ENCODE results near the gene SYT9. TPM values are rescaled to one million over a fixed set of nuclear protein-coding genes. Genes with fewer than 3 reads are reported as not detected.
"Not testable (repeated sequence)": the region's sequence is repeated elsewhere in the genome, so short reads cannot be mapped to it uniquely, and the experiment has no call there.

SYT9 gene
- total RNA-seq, 1 donor from 2014 or later = 0.07 TPM

DNA sequence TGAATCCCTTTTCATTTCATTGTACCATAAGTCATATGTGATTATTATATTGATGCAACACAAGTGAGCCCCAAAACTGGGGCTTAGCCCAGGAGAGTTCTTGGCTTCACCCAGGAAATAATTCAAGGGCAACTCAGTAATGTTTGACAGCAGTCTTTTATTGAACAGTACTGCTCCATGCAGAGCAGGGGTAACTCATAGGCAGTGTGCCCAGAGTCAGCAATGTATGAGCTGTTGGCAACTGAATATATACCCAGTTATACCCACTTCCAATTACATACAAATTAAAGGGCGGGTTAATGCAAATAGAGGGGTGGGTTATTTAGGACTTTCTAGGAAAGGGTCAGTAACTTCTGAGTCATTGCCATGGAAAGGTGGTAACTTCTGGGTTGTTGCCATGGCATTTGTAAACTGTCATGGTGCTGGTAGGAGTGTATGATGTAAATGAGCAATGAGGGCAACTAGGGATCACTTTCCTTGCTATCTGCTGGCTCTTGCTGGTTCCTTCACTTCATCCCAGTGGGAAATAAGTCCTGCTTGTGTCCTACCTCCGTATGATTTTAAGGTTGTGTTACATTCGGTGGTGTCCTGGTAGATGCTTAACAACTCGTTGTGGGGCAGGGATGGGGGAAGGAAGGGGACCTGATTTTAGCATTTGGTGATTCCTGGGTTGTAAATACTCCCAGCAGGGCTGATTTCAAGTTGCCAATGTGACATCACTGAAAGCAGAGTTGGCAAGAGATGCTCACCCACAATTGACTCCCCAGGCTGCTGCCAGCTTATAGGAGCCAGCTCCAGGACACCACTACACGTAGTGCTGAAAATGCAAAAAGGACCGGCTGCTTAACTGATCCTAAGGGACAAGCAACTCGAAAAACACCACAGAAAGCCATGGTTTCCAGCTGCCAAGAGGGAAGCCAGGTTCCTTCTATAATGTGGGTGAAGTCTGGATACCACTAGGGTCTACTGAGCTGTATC lies 70.1 kb downstream of the SYT9 start:
- TF ChIP-seq, protein P1, sequence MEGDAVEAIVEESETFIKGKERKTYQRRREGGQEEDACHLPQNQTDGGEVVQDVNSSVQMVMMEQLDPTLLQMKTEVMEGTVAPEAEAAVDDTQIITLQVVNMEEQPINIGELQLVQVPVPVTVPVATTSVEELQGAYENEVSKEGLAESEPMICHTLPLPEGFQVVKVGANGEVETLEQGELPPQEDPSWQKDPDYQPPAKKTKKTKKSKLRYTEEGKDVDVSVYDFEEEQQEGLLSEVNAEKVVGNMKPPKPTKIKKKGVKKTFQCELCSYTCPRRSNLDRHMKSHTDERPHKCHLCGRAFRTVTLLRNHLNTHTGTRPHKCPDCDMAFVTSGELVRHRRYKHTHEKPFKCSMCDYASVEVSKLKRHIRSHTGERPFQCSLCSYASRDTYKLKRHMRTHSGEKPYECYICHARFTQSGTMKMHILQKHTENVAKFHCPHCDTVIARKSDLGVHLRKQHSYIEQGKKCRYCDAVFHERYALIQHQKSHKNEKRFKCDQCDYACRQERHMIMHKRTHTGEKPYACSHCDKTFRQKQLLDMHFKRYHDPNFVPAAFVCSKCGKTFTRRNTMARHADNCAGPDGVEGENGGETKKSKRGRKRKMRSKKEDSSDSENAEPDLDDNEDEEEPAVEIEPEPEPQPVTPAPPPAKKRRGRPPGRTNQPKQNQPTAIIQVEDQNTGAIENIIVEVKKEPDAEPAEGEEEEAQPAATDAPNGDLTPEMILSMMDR (IDR thresholded peaks at IDR 0.05) = no peak
- Mint-ChIP-seq H3K4me1 (ENCODE audit: low read depth) (no peaks in the 10 kb centered on the region), H3K4me3 (ENCODE audit: unreplicated experiment) (no peak overlapping the region), H3K27ac (ENCODE audit: unreplicated experiment) (no peak overlapping the region), H3K9me3 (ENCODE audit: low read depth) (peaks cover under 1% of the 10 kb centered on the region), H3K36me3 (ENCODE audit: low read depth) (no peaks in the 10 kb centered on the region), H3K27me3 (ENCODE audit: low read depth) (peaks cover 11% of the 10 kb centered on the region)
- no peak for DNase-seq (ENCODE audit: low spot score)

DNA sequence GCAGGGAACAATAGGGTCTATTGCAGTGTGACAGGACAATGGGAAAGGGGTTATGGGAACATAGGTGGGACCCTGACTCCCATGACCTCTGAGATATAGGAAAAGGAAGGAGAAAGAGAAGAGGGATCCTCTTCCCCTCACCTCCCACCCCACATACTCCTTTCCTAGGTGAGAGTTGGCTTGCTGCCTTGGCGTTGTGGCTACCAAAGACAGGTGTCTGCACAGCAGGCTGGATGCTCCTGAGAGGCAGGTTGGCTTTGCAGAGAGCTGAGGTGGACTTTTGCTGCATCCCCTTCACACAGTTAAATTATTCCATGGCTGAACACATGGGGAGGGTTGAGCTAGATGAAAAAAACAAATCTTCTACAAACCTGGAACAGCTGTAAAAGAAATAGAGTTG lies 80.7 kb downstream of the SYT9 start:
- Mint-ChIP-seq H3K27ac (ENCODE audit: unreplicated experiment) (no peak overlapping the region), H3K4me1 (ENCODE audit: low read depth) (no peaks in the 10 kb centered on the region), H3K36me3 (ENCODE audit: low read depth) (no peaks in the 10 kb centered on the region), H3K9me3 (ENCODE audit: low read depth) (no peaks in the 10 kb centered on the region), H3K27me3 (ENCODE audit: low read depth) (peaks cover 5% of the 10 kb centered on the region), H3K4me3 (ENCODE audit: unreplicated experiment) (no peak overlapping the region)
- DNase-seq (ENCODE audit: low spot score) = no peak
- TF ChIP-seq, protein P1 (IDR thresholded peaks at IDR 0.05) = no peak

DNA sequence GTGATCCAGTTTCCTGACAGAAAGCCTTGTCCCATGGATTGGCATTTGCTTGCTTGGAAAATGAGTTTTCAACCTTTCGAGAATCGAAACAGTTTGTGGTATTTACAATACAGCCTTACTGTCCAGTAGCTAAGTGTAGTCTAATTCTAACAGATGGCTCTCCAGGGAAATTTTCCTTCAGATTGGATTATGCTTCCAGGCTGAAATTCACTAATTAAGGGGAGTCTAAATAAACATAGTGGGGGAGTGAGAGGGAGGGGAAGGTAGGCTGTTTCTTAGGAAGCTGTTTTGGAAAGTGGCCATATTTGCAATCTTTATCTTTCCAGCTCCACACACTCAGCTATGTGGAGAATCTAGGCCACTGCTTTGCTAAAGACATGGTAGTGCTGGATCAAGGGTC lies 81.3 kb downstream of the SYT9 start:
- no peak for DNase-seq (ENCODE audit: low spot score)
- peaks cover 7% of the 10 kb centered on the region for H3K27me3 Mint-ChIP-seq (ENCODE audit: low read depth)
- no peaks in the 10 kb centered on the region for H3K9me3 Mint-ChIP-seq (ENCODE audit: low read depth)
- no peaks in the 10 kb centered on the region for H3K4me1 Mint-ChIP-seq (ENCODE audit: low read depth)
- H3K27ac Mint-ChIP-seq (ENCODE audit: unreplicated experiment) = no peak overlapping the region
- no peak overlapping the region for H3K4me3 Mint-ChIP-seq (ENCODE audit: unreplicated experiment)
- no peaks in the 10 kb centered on the region for H3K36me3 Mint-ChIP-seq (ENCODE audit: low read depth)
- TF ChIP-seq, protein P1 (IDR thresholded peaks at IDR 0.05) = no peak

DNA sequence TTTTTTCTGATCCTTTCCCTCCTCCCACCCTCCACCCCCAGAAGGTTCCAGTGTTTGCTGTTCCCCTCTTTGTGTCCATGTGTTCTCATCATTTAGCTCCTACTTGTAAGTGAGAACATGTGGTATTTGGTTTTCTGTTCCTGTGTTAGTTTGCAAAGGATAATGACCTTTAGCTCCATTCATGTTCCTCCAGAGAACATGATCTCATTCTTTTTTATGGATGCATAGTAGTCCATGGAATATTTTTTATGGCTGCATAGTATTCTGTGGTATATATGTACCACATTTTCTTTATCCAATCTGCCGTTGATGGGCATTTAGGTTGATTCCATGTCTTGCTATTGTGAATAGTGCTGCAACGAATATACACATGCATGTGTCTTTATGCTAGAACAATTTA lies 83.7 kb downstream of the SYT9 start:
- H3K4me3 Mint-ChIP-seq (ENCODE audit: unreplicated experiment); H3K9me3 Mint-ChIP-seq (ENCODE audit: low read depth); H3K4me1 Mint-ChIP-seq (ENCODE audit: low read depth); DNase-seq (ENCODE audit: low spot score); H3K27ac Mint-ChIP-seq (ENCODE audit: unreplicated experiment); H3K36me3 Mint-ChIP-seq (ENCODE audit: low read depth); H3K27me3 Mint-ChIP-seq (ENCODE audit: low read depth): not testable (repeated sequence)

DNA sequence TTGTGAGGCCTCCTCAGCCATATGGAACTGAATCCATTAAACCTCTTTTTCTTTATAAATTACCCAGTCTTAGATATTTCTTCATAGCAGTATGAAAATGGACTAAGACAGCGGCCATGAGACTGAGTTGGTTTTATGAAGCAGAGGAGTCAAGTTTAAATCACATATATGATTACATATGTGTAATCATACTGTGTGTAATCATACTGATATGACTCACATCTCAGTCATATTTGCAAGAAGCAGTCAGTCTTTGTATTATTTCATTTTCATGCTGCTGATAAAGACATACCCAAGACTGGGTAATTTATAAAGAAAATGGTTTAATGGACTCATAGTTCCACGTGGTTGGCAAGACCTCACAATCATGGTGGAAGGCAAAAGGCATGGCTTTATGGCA lies 89.8 kb downstream of the SYT9 start:
- no peaks in the 10 kb centered on the region for H3K36me3 Mint-ChIP-seq (ENCODE audit: low read depth)
- no peak overlapping the region for H3K4me3 Mint-ChIP-seq (ENCODE audit: unreplicated experiment)
- DNase-seq (ENCODE audit: low spot score) = no peak
- H3K4me1 Mint-ChIP-seq (ENCODE audit: low read depth) = no peaks in the 10 kb centered on the region
- H3K27ac Mint-ChIP-seq (ENCODE audit: unreplicated experiment) = no peak overlapping the region
- H3K27me3 Mint-ChIP-seq (ENCODE audit: low read depth) = peaks cover 12% of the 10 kb centered on the region
- H3K9me3 Mint-ChIP-seq (ENCODE audit: low read depth) = peaks cover 11% of the 10 kb centered on the region
- TF ChIP-seq, protein P1 (IDR thresholded peaks at IDR 0.05) = no peak
